Naive B cell (primary cell): Measurements from ENCODE around the gene MBLAC1. TPM values are rescaled to one million over a fixed set of nuclear protein-coding genes. Genes with fewer than 3 reads are reported as not detected.
"Not testable (repeated sequence)": the region's sequence is repeated elsewhere in the genome, so short reads cannot be mapped to it uniquely, and the experiment has no call there.

Experiments used
- ATAC-seq, 2 donors: fragments of 150-1000 bp; cut with Tn5 transposase; 2 replicates each; pipeline ENCODE4 v1.10.0; 2021; ENCODE audit warnings: low read depth in 2 of 2, mild to moderate bottlenecking in 2 of 2, moderate library complexity in 2 of 2
- DNase-seq: peaks from one replicate; pipeline ENCODE4 v3.0.0; 2022
- H3K27ac Mint-ChIP-seq, 6 donors: one replicate each; pipeline ENCODE4 v1.8.0; 2020 to 2022; ENCODE audit warnings: mild to moderate bottlenecking in 6 of 6, mixed read lengths in 6 of 6, moderate library complexity in 5 of 6, inconsistent platforms in 2 of 6
- H3K27me3 Mint-ChIP-seq, 3 donors: one replicate each; pipeline ENCODE4 v1.8.0; 2021 to 2022; ENCODE audit warnings: mixed read lengths in 3 of 3, mild to moderate bottlenecking in 1 of 3
- H3K36me3 Mint-ChIP-seq, 2 donors: one replicate each; pipeline ENCODE4 v1.8.0; 2020 to 2022; ENCODE audit warnings: mixed read lengths in 2 of 2, inconsistent platforms in 1 of 2, mild to moderate bottlenecking in 1 of 2
- H3K4me1 Mint-ChIP-seq, 3 donors: one replicate each; pipeline ENCODE4 v1.8.0; 2020 to 2022; ENCODE audit warnings: mixed read lengths in 3 of 3, inconsistent platforms in 1 of 3, mild to moderate bottlenecking in 1 of 3, moderate library complexity in 1 of 3
- H3K4me3 Mint-ChIP-seq, 8 donors: one replicate each; pipeline ENCODE4 v1.8.0; 2020 to 2022; ENCODE audit warnings: mild to moderate bottlenecking in 8 of 8, mixed read lengths in 8 of 8, moderate library complexity in 8 of 8, inconsistent platforms in 2 of 8
- H3K9me3 Mint-ChIP-seq, 7 donors: one replicate each; pipeline ENCODE4 v1.8.0; 2020 to 2022; ENCODE audit warnings: mixed read lengths in 7 of 7, mild to moderate bottlenecking in 5 of 7, inconsistent platforms in 2 of 7, moderate library complexity in 1 of 7
- polyA plus RNA-seq, 6 donors: library from polyadenylated mRNA; unstranded; fragments of 300-500 nt; fragmentation: Illumina TruSeq; gene quantifications; one replicate each; pipeline ENCODE4 v1.2.3, GENCODE V29; 2021; ENCODE audit warnings: low read depth in 6 of 6

The MBLAC1 gene
- polyA plus RNA-seq, 6 donors from 2014 or later: 1.7 to 4.2 (median 2.4) TPM

DNA sequence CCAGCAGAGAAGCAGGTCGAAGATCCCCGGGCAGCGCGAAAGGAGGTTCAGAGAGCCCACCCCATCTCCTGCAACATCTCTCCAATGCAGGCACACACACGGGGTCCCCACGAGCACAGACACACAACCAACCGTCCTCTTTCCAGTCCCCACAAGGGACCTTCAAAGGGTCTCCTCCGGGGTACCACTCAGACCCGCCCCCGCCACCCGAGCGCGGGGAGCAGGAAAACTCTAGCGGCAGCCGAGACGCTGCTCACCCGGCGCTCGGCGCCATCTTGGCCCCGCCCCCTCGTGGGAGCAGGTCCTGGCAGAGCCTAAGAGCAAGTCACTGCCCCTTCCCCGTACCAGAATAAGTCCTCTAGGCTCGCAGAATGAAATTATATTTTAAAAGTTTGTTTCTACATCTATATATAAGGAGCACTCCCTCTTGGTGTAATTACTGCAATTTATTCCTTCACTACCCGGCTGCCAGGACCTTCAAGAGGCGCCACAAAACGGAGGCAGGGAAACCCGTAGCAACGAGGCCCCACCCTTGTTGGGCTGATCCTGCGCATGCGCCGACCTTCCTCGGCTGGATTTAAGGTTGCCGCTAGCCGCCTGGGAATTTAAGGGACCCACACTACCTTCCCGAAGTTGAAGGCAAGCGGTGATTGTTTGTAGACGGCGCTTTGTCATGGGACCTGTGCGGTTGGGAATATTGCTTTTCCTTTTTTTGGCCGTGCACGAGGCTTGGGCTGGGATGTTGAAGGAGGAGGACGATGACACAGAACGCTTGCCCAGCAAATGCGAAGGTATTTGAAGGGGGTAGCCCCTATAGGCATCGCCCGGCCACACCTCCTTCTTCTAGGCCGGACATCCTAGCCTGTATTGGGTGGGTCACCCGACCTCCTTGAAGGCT is 7.4 kb upstream of the MBLAC1 start, which contains the start of the genes CNPY4 and TAF6:
TSS of gene CNPY4 (plus strand) at position 563 of the 898 bp plus-strand sequence. CDS start at position 674, 111 bp downstream.
TSS of gene TAF6 (minus strand) at position 287 of the 898 bp plus-strand sequence. CDS start 5,149 bp downstream, outside the sequence.
- DNase-seq (peak; percentile 92), ATAC-seq (peak; percentile 81 to 82)
- Mint-ChIP-seq H3K27ac (peak within 1 kb of the TSS; percentile 99 to 100 (median 100)), H3K4me3 (peak within 1 kb of the TSS; percentile 96 to 99 (median 98)), H3K36me3 (no peaks in the 10 kb centered on the region), H3K9me3 (no peaks in the 10 kb centered on the region), H3K4me1 (peaks cover 21 to 48% (median 45%) of the 10 kb centered on the region in 3 donors), H3K27me3 (no peaks in the 10 kb centered on the region)

DNA sequence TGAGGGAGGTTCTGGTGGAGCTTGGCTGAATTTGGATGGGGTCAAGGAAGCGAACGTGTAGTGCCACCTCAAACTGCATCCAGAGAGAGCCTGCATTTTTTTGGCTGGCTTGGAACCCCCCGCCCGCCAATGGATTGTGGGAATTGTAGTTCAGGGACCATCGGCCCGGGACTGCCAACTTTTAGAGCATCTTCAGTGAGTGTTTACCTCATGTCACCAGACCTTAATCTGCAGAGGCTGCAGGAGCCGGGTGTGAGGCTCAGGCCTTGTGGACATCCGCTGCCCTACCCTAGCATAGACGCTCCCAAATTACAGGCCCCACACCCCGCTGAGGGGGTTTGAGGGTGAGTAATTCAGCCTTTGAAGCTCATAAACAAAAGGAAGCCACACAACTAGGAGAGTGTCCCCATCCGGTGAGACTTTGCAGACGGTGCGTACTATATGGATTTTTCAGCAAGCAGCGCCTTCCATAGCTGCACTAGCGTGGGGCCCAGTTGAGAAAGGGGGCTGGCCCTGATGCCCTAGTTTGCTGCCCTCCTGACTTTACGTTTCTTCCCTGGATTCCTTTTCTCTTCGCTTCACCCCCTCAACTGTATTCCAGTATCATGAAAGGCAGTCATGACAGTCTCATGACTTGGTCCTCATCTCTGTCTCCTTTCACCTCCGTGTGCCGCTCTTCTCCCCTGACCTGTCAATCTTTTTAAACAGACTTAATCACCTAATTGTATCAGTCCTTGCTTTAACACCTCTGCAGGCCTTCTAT is 6.6 kb upstream of the MBLAC1 start:
- Mint-ChIP-seq H3K4me1 (peaks cover 26 to 57% (median 53%) of the 10 kb centered on the region in 3 donors), H3K27me3 (no peaks in the 10 kb centered on the region), H3K9me3 (no peaks in the 10 kb centered on the region), H3K27ac (peak overlapping the region; percentile 99 to 100 (median 100)), H3K4me3 (peak overlapping the region; percentile 96 to 99 (median 98)), H3K36me3 (no peaks in the 10 kb centered on the region)
- DNase-seq (no peak), ATAC-seq (peak; percentile 42 to 48)

DNA sequence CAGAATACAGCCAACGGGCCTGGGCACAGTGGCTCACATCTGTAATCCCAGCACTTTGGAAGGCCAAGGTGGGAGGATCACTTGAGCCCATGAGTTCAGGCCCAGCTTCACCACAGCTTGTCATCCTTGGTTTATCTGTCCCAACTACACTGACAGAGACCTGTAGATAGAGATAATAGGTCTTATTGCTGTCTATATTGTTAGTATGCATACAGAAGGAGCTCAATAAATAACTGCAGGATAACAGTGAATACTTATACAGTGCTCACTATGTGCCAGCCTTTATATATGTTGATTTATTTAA is 6.1 kb upstream of the MBLAC1 start:
- no peak for DNase-seq
- Mint-ChIP-seq H3K27me3 (no peaks in the 10 kb centered on the region), H3K4me1 (peaks cover 26 to 62% (median 58%) of the 10 kb centered on the region in 3 donors), H3K27ac (peak overlapping the region; percentile 63 to 100 (median 88)), H3K9me3 (no peaks in the 10 kb centered on the region), H3K36me3 (no peaks in the 10 kb centered on the region), H3K4me3 (peak overlapping the region; percentile 96 to 99 (median 98))
- no peak for ATAC-seq

DNA sequence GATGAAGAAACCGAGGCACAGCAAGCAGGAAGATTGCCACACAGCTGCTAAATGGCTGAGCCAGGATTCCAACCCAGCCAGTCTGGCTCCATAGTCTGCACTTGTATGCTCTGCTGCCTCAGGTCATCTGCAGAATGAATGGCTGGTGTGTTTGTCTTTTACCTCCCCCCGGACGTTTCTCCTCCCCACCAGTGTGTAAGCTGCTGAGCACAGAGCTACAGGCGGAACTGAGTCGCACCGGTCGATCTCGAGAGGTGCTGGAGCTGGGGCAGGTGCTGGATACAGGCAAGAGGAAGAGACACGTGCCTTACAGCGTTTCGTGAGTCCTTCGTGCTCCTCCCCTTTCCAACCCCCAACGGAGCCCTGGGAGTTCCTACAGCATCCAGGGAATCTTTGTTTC is 4.7 kb upstream of the MBLAC1 start:
- DNase-seq (no peak), ATAC-seq (no peak)
- Mint-ChIP-seq H3K4me3 (peak overlapping the region in 1 of 8 donors; percentile 70), H3K27ac (peak overlapping the region in 1 of 6 donors; percentile 54), H3K36me3 (no peaks in the 10 kb centered on the region), H3K4me1 (peaks cover 18 to 76% (median 62%) of the 10 kb centered on the region in 3 donors), H3K9me3 (no peaks in the 10 kb centered on the region), H3K27me3 (no peaks in the 10 kb centered on the region)

DNA sequence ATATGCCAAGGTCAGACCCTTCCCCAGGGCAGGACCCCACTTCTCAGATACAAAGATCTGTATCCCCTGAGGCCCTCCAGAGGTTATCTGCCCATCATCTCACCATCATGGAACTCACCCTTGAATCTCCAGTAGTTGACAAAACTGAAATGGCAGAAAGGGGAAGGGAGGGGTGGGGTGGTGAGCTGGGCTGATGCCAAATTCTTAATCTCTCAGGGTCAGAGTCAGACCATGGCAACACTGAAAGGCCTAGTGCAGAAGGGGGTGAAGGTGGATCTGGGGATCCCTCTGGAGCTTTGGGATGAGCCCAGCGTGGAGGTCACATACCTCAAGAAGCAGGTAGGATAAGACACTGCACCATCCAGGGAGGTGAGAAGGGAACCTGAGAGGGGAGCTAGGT is 4.2 kb upstream of the MBLAC1 start:
- ATAC-seq (no peak), DNase-seq (no peak)
- Mint-ChIP-seq H3K27ac (peak overlapping the region in 3 of 6 donors; percentile 52 to 86 (median 77)), H3K9me3 (no peaks in the 10 kb centered on the region), H3K27me3 (no peaks in the 10 kb centered on the region), H3K4me1 (peaks cover 18 to 76% (median 62%) of the 10 kb centered on the region in 3 donors), H3K4me3 (peak overlapping the region in 2 of 8 donors; percentile 56 to 70), H3K36me3 (no peaks in the 10 kb centered on the region)

DNA sequence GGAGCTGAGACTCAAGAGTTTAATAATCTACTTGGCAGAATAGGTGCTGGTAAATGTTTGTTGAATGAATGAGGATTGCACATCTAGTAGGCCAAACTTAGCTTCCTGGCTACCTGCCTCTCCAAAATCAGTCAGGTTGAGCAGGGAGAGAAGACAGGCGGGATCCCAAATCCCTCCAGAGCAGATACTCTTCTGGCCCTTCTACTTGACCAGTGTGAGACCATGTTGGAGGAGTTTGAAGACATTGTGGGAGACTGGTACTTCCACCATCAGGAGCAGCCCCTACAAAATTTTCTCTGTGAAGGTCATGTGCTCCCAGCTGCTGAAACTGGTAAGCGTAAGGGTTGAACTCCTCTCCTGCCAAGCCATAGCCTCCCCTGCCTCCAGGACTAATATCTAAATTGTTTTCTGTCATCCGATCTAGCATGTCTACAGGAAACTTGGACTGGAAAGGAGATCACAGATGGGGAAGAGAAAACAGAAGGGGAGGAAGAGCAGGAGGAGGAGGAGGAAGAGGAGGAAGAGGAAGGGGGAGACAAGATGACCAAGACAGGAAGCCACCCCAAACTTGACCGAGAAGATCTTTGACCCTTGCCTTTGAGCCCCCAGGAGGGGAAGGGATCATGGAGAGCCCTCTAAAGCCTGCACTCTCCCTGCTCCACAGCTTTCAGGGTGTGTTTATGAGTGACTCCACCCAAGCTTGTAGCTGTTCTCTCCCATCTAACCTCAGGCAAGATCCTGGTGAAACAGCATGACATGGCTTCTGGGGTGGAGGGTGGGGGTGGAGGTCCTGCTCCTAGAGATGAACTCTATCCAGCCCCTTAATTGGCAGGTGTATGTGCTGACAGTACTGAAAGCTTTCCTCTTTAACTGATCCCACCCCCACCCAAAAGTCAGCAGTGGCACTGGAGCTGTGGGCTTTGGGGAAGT is 2.2 kb upstream of the MBLAC1 start:
- Mint-ChIP-seq H3K4me3 (peak overlapping the region; percentile 19 to 100 (median 51)), H3K36me3 (no peaks in the 10 kb centered on the region), H3K4me1 (peaks cover 15 to 68% (median 56%) of the 10 kb centered on the region in 3 donors), H3K9me3 (no peaks in the 10 kb centered on the region), H3K27ac (peak overlapping the region in 3 of 6 donors; percentile 5 to 89 (median 75)), H3K27me3 (no peaks in the 10 kb centered on the region)
- no peak for DNase-seq
- no peak for ATAC-seq

DNA sequence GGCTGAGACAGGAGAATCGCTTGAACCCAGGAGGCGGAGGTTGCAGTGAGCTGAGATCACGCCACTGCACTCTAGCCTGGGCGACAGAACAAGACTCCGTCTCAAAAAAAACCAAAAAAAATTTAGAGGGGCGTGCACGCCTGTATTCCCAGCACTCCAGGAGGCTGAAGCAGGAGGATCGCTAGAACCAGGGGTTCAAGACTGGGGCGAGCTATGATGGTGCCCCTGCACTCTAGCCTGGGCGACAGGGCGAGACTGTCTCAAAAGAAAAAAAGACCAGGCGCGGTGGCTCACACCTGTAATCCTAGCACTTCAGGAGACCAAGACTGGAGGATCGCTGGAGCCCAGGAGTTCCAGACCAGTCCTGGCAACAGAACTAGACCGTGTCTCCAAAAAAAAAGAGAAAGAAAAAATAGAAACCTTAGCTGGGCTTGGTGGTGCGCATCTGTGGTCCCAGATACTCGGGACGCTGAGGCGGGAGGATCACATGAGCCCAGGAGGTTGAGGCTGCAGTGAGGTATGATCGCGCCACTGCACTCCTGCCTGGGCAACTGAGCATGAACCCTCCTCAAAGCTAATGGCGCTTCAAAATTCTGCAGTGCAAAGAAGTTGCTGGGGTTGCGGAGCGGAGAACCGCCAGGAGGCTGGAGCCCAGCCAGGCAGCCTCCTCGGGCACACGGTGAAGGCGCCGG is 382 bp upstream of the MBLAC1 start:
- Mint-ChIP-seq H3K4me3 (peak overlapping the region; percentile 88 to 100 (median 100)), H3K9me3 (no peaks in the 10 kb centered on the region), H3K27me3 (no peaks in the 10 kb centered on the region), H3K4me1 (peaks cover 14 to 62% (median 49%) of the 10 kb centered on the region in 3 donors), H3K27ac (peak overlapping the region; percentile 94 to 100 (median 99)), H3K36me3 (no peaks in the 10 kb centered on the region)
- no peak for DNase-seq
- ATAC-seq: no peak

DNA sequence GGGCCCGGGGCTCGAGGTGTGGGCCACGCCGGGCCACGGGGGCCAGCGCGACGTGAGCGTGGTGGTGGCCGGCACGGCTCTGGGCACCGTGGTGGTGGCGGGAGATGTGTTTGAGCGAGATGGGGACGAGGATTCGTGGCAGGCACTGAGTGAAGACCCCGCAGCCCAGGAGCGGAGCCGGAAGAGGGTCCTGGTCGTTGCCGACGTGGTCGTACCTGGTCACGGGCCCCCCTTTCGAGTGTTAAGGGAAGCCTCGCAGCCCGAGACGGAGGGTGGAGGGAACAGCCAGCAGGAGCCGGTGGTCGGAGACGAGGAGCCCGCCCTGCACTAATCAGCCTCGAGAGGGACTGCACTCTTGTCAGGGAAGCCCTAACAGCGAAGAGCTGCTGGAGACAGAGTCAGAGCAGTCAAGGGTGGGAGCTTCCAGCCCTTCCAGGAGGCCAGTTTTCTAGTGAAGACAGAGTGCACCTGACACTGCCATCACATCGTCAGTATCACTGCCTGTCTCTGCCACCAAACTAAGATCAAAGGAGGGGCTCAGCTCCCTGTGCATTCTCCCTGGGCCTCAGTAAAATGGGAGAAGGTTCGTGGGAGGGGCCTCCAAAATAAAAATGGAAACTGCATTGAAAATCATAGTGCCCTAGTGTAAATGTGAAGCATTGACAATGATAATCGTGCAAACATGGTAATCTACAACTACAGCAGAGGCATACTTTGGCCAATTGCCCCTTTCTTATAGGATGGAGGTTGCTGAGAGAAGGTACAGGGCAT is 1.3 kb downstream of the MBLAC1 start:
- Mint-ChIP-seq H3K27ac (peak overlapping the region in 4 of 6 donors; percentile 36 to 83 (median 78)), H3K4me3 (peak overlapping the region; percentile 80 to 100 (median 92)), H3K36me3 (no peaks in the 10 kb centered on the region), H3K27me3 (no peaks in the 10 kb centered on the region), H3K9me3 (no peaks in the 10 kb centered on the region), H3K4me1 (peaks cover 20 to 60% (median 55%) of the 10 kb centered on the region in 3 donors)
- no peak for ATAC-seq
- no peak for DNase-seq

DNA sequence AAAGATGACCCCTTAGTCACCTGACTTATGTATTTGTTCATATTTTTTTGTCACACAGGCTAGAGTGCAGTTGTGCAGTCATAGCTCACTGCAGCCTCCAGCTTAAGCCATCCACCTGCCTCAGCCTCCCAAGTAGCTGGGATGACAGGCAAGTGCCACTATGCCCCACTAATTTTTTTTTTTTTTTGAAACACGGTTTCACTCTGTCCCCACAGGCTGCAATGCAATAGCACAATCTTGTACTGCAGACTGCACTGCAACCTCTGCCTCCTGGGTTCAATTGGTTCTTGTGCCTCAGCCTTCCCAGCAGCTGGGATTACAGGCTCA is 1.8 kb downstream of the MBLAC1 start:
- Mint-ChIP-seq H3K36me3 (no peaks in the 10 kb centered on the region), H3K4me3 (peak overlapping the region; percentile 63 to 100 (median 88)), H3K9me3 (no peaks in the 10 kb centered on the region)

DNA sequence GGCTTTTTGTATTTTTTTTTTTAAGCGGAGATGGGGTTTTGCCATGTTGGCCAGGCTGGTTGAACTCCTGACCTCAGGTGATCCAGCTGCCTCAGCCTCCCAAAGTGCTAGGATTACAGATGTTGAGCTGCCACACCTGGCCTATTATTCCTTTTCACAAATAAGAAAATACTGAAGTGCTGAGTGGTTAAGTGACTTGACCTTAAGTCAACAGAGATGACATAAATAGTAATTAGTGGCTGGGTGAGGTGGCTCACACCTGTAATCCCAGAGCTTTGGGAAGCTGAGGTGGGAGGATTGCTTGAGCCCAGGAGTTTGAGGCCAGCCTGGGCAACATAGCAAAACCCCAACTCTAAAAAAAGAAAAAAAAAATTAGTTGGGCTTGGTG is 3.4 kb downstream of the MBLAC1 start:
- Mint-ChIP-seq H3K4me3 (peak overlapping the region in 1 of 8 donors; percentile 100), H3K4me1 (peaks cover 15 to 44% (median 44%) of the 10 kb centered on the region in 3 donors)
- DNase-seq, H3K36me3 Mint-ChIP-seq, H3K27ac Mint-ChIP-seq, ATAC-seq, H3K27me3 Mint-ChIP-seq, H3K9me3 Mint-ChIP-seq: not testable (repeated sequence)

More for the DNA sequence above, 1.8 kb downstream of the MBLAC1 start:
- no peaks in the 10 kb centered on the region for H3K27me3 Mint-ChIP-seq
- ATAC-seq: no peak
- H3K4me1 Mint-ChIP-seq: peaks cover 20 to 59% (median 55%) of the 10 kb centered on the region in 3 donors
- DNase-seq: no peak
- peak overlapping the region in 2 of 6 donors; percentile 36 to 74 for H3K27ac Mint-ChIP-seq

DNA sequence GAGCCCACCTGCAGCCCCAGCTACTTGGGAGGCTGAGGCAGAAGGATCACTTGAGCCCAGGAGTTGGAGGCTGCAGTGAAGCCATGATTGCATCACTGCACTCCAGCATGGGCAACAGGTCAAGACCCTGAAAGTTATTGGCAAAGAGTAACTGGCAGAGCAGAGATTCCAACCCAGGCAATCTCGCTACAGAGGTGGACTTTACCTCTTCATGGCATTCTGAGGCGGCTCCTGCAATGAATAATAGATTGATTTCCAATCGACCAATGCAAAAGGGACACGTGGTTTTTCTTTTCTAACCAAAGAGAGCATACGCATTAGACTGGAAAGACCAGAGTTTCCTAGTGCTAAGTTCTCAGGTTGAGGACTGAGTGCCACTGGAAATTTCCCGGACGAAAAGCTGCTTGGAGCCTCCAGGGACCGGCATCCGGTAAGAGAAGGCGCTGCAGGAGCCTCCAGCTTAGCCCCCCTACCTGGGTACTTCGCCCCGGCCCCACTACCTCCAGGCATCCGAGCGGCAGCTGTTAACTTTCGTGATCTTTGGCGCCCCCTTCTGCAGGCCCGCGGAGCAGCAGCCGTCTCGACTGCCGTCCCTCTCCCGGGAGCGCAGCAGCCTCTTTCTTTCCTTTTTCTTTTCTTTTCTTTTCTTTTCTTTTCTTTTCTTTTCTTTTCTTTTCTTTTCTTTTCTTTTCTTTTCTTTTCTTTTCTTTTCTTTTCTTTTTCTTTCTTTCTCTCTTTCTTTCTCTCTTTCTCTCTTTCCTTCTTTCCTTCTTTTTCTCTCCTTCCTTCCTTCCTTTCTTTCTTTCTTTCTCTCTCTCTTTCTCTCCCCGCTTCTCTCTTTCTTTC is 4.1 kb downstream of the MBLAC1 start:
- Mint-ChIP-seq H3K4me1 (peaks cover 15 to 38% (median 38%) of the 10 kb centered on the region in 3 donors), H3K27me3 (no peaks in the 10 kb centered on the region), H3K27ac (peak overlapping the region in 1 of 6 donors; percentile 84), H3K4me3 (peak overlapping the region in 2 of 8 donors; percentile 48 to 73), H3K9me3 (no peaks in the 10 kb centered on the region), H3K36me3 (no peaks in the 10 kb centered on the region)
- no peak for ATAC-seq
- DNase-seq: peak; percentile 77
